GM06990 (cell line): ENCODE data around the gene STX1A.
"Not testable (repeated sequence)": the region's sequence is repeated elsewhere in the genome, so short reads cannot be mapped to it uniquely, and the experiment has no call there.

Source experiments
- DNase-seq: peaks from one replicate; pipeline ENCODE4 v3.0.0-alpha.2; 2011; ENCODE audit not compliant: insufficient read length; ENCODE audit errors: extremely low read depth
- H3K27me3 ChIP-seq: replicated peaks from 2 replicates; pipeline ENCODE4 v1.6.0; 2011; ENCODE audit warnings: low read length; ENCODE audit not compliant: control insufficient read depth, insufficient read depth
- H3K36me3 ChIP-seq: 2 replicates; pipeline ENCODE4 v1.5.1; 2011; ENCODE audit warnings: low read length; ENCODE audit not compliant: control insufficient read depth, insufficient read depth
- H3K4me3 ChIP-seq: replicated peaks from 2 replicates; pipeline ENCODE4 v1.5.1; 2011; ENCODE audit warnings: low read depth, mild to moderate bottlenecking, control low read depth, low read length
- CTCF ChIP-seq: IDR thresholded peaks from 2 replicates; pipeline ENCODE4 v1.5.1; 2011; ENCODE audit warnings: low read length, control low read depth, mild to moderate bottlenecking, inconsistent platforms; ENCODE audit not compliant: insufficient read depth, poor library complexity, severe bottlenecking

The STX1A gene

DNA sequence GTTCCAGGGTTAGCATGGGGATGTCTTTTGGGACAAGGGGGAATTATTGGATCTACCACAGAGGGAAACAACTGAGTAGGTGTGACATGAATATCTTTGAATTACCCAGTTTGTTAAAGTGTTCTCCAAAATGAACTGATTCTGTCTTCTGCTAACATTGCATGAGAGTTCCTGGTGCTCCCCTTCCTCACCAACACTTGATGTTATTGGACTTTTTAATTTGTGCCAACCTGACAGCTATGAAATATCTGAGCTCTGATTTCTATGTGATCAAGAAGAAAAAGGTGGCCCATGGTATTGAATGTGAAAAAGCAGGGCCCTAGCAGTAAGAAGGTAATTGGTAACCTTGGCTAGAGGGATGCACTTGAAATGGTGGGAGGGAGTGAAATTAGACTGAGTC is 56.4 kb downstream of the STX1A start:
- Histone ChIP-seq H3K27me3 (no peaks in the 10 kb centered on the region), H3K36me3 (no peaks in the 10 kb centered on the region), H3K4me3 (no peak overlapping the region)
- no peak for TF ChIP-seq CTCF
- no peak for DNase-seq

- DNase-seq, H3K27me3 ChIP-seq, H3K36me3 ChIP-seq, H3K4me3 ChIP-seq: not testable (repeated sequence)
These were observed 58.9 kb downstream of the STX1A start for GRCh38 chr7:73660594-73660993.

GRCh38 chr7:73659983-73660382 is 59.5 kb downstream of the STX1A start:
- Histone ChIP-seq H3K36me3 (no peaks in the 10 kb centered on the region), H3K27me3 (no peaks in the 10 kb centered on the region), H3K4me3 (no peak overlapping the region)
- DNase-seq = no peak
- TF ChIP-seq CTCF = no peak

- H3K27me3 ChIP-seq, H3K36me3 ChIP-seq, DNase-seq, H3K4me3 ChIP-seq: not testable (repeated sequence)
These were observed 64.2 kb downstream of the STX1A start for GRCh38 chr7:73655309-73655708.

GRCh38 chr7:73652541-73652949 is 66.9 kb downstream of the STX1A start:
- no peak for TF ChIP-seq CTCF
- H3K36me3 ChIP-seq = no peaks in the 10 kb centered on the region
- H3K4me3 ChIP-seq = no peak overlapping the region
- no peaks in the 10 kb centered on the region for H3K27me3 ChIP-seq
- no peak for DNase-seq

GRCh38 chr7:73650524-73650923 is 68.9 kb downstream of the STX1A start:
- Histone ChIP-seq H3K36me3 (no peaks in the 10 kb centered on the region), H3K4me3 (no peak overlapping the region), H3K27me3 (no peaks in the 10 kb centered on the region; the same call in 1 of the 2 replicates)
- TF ChIP-seq CTCF = no peak
- DNase-seq = no peak

DNA sequence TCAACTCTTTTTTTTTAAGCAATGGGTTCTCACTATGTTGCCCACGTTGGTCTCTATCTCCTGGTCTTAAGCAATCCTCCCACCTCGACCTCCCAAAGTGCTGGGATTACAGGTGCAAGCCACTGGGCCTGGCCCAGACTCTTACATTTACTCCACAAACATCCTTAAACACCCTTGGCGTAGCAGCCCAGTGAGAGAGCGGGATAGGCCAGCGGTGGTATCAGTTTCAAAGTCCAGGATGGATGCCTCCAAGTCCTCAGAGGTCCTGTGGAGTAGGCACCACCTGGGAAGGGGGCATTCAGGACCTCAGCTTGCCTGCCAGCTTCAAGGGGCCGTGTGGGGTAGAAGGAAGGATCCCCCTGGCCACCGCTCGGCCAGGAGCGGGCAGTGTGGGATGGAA is 69.9 kb downstream of the STX1A start:
- no peaks in the 10 kb centered on the region for H3K36me3 ChIP-seq
- TF ChIP-seq CTCF = no peak
- no peaks in the 10 kb centered on the region; the same call in 1 of the 2 replicates for H3K27me3 ChIP-seq
- no peak overlapping the region for H3K4me3 ChIP-seq
- DNase-seq = no peak
